CD8-positive, alpha-beta memory T cell (primary cell): ENCODE data around the gene WNT1. TPM values are rescaled to one million over a fixed set of nuclear protein-coding genes. Genes with fewer than 3 reads are reported as not detected.

ENCODE experiments used
- CTCF ChIA-PET: fragments of 350-600 bp; sonication (Branson Sonifier 250); formaldehyde crosslinking; loops from one replicate; lab custom pipeline; 2021; ENCODE audit warnings: antibody characterized with exemption; lab: Charles Lee
- POLR2A ChIA-PET: fragments of 350-600 bp; sonication (Branson Sonifier 250); formaldehyde crosslinking; loops from one replicate; lab custom pipeline; 2021; ENCODE audit warnings: antibody characterized with exemption; lab: Charles Lee
- DNase-seq, 5 donors: peaks; one replicate each; pipeline versions ENCODE4 v3.0.0 to v3.0.0-alpha.2; 2020 to 2022; ENCODE audit warnings: mixed read lengths in 1 of 5
- H3K27ac ChIP-seq: one replicate; pipeline ENCODE4 v1.7.0; 2013; ENCODE audit warnings: low read depth, mild to moderate bottlenecking, low read length, moderate library complexity
- H3K27me3 ChIP-seq: 2 replicates; pipeline ENCODE4 v1.7.0; 2013; ENCODE audit warnings: low read length, mild to moderate bottlenecking; ENCODE audit not compliant: insufficient read depth, poor library complexity, severe bottlenecking
- H3K36me3 ChIP-seq: 2 replicates; pipeline ENCODE4 v1.7.0; 2013; ENCODE audit warnings: mild to moderate bottlenecking, low read length, moderate library complexity; ENCODE audit not compliant: insufficient read depth
- H3K4me1 ChIP-seq: 2 replicates; pipeline ENCODE4 v1.7.0; 2013; ENCODE audit warnings: mild to moderate bottlenecking, low read length, moderate library complexity; ENCODE audit not compliant: insufficient read depth
- H3K4me3 ChIP-seq: 2 replicates; pipeline ENCODE4 v1.7.0; 2013; ENCODE audit warnings: mild to moderate bottlenecking, low read length
- H3K9me3 ChIP-seq: 2 replicates; pipeline ENCODE4 v1.7.0; 2013; ENCODE audit warnings: mild to moderate bottlenecking, low read length
- H3K27ac Mint-ChIP-seq, 8 donors: one replicate each; pipeline ENCODE4 v1.8.0; 2020 to 2021; ENCODE audit warnings: mixed read lengths in 8 of 8, mild to moderate bottlenecking in 6 of 8, inconsistent platforms in 3 of 8, moderate library complexity in 3 of 8
- H3K27me3 Mint-ChIP-seq, 2 donors: one replicate each; pipeline ENCODE4 v1.8.0; 2020 to 2021; ENCODE audit warnings: mixed read lengths in 2 of 2, mild to moderate bottlenecking in 1 of 2, moderate library complexity in 1 of 2
- H3K36me3 Mint-ChIP-seq, 3 donors: one replicate each; pipeline ENCODE4 v1.8.0; 2020 to 2021; ENCODE audit warnings: mixed read lengths in 3 of 3, inconsistent platforms in 1 of 3, mild to moderate bottlenecking in 1 of 3
- H3K4me1 Mint-ChIP-seq, 3 donors: one replicate each; pipeline ENCODE4 v1.8.0; 2020 to 2021; ENCODE audit warnings: mixed read lengths in 3 of 3, inconsistent platforms in 1 of 3, mild to moderate bottlenecking in 1 of 3
- H3K4me3 Mint-ChIP-seq, 7 donors: one replicate each; pipeline ENCODE4 v1.8.0; 2020 to 2021; ENCODE audit warnings: mixed read lengths in 7 of 7, mild to moderate bottlenecking in 6 of 7, moderate library complexity in 4 of 7, inconsistent platforms in 2 of 7
- H3K9me3 Mint-ChIP-seq, 5 donors: one replicate each; pipeline ENCODE4 v1.8.0; 2020 to 2022; ENCODE audit warnings: mixed read lengths in 5 of 5, mild to moderate bottlenecking in 3 of 5, moderate library complexity in 2 of 5, inconsistent platforms in 1 of 5
- polyA plus RNA-seq: library from polyadenylated mRNA; unstranded; fragments of 300-500 nt; fragmentation: Illumina TruSeq; gene quantifications from one replicate; pipeline ENCODE4 v1.2.3, GENCODE V29; 2021
- total RNA-seq, 2 experiments: library from RNA; stranded (reverse); gene quantifications; one replicate each; pipeline ENCODE4 v1.2.3, GENCODE V29; 2021

The WNT1 gene
- total and polyA plus RNA-seq, 3 experiments from 2014 or later, result 2.3 TPM; not detected in 2

DNA sequence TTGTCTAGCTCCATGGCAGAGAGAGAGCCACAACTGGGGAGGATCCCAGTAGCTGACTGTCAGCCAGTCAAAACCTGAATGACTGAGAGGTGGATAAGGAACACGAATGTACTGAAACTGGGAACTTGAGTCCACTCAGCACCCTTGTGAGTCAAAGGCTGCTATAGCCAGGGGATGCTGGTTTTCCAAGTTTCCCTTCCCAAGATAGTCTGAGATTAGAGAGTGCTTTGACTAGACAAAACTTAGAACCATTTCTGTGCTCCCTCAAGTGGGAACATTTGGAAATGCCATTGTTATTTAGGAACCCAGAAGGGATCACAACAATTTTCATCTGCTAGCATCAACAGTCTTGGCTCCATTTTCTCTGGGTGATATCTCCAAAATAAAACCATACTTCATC is 36.4 kb downstream of the WNT1 start:
- DNase-seq, result no peak
- H3K36me3 Mint-ChIP-seq, result peaks cover 17 to 68% (median 20%) of the 10 kb centered on the region in 3 donors
- no peaks in the 10 kb centered on the region for H3K9me3 Mint-ChIP-seq
- peak overlapping the region in 6 of 8 donors; percentile 57 to 84 (median 75) for H3K27ac Mint-ChIP-seq
- no peaks in the 10 kb centered on the region for H3K27me3 ChIP-seq
- H3K4me3 ChIP-seq, result no peak overlapping the region
- peaks cover 0 to 1% of the 10 kb centered on the region in 2 donors for H3K27me3 Mint-ChIP-seq
- CTCF ChIA-PET, result interaction anchor here (1.0 to 3.7 kb wide), 4 partner anchors 16 to 49 kb away, joined by 4 to 18 read pairs (median 4); partner anchors contain the start of gene DDN
- H3K4me1 Mint-ChIP-seq, result peaks cover 21 to 50% (median 37%) of the 10 kb centered on the region in 3 donors
- peaks cover 17% of the 10 kb centered on the region for H3K4me1 ChIP-seq
- POLR2A ChIA-PET, result no interaction called here
- H3K9me3 ChIP-seq, result no peaks in the 10 kb centered on the region
- H3K4me3 Mint-ChIP-seq, result peak overlapping the region in 2 of 7 donors; percentile 8 to 80
- peaks cover 20% of the 10 kb centered on the region for H3K36me3 ChIP-seq
- no peak overlapping the region for H3K27ac ChIP-seq

DNA sequence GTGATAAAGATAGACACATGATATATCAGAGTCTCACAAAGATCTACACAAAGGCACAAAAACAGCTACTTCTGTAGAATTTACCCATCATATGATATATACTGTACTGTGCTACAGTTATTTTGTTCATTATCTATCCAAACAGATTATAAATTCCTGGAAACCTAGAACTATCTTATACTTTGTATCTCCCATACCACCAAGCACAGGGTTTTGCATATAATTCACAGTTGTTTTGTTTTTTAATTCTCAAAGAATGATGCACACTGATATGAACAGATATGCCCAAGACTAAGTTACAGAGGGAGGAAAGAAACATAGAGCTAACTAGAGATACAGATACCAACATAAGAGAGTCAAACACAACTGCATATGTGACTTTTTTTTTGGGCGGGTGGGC is 37.1 kb downstream of the WNT1 start:
- no peaks in the 10 kb centered on the region for H3K9me3 Mint-ChIP-seq
- peaks cover 12 to 64% (median 16%) of the 10 kb centered on the region in 3 donors for H3K36me3 Mint-ChIP-seq
- CTCF ChIA-PET, result interaction anchor here (1.4 to 3.7 kb wide), 5 partner anchors 17 to 74 kb away, joined by 4 to 18 read pairs (median 4); partner anchors contain the start of gene DDN
- Histone ChIP-seq H3K4me1 (peaks cover 22% of the 10 kb centered on the region), H3K36me3 (peaks cover 18% of the 10 kb centered on the region), H3K27me3 (no peaks in the 10 kb centered on the region), H3K27ac (no peak overlapping the region), H3K4me3 (no peak overlapping the region), H3K9me3 (no peaks in the 10 kb centered on the region)
- peaks cover 26 to 55% (median 41%) of the 10 kb centered on the region in 3 donors for H3K4me1 Mint-ChIP-seq
- no peak for DNase-seq
- H3K27ac Mint-ChIP-seq, result peak overlapping the region in 5 of 8 donors; percentile 41 to 84 (median 82)
- H3K27me3 Mint-ChIP-seq, result peaks cover 0 to 1% of the 10 kb centered on the region in 2 donors
- peak overlapping the region in 1 of 7 donors; percentile 80 for H3K4me3 Mint-ChIP-seq
- POLR2A ChIA-PET, result no interaction called here

GRCh38 chr12:49017891-49018260 is 39.8 kb downstream of the WNT1 start:
- Histone ChIP-seq H3K27ac (peak overlapping the region; percentile 92), H3K9me3 (no peaks in the 10 kb centered on the region), H3K4me1 (peaks cover 22% of the 10 kb centered on the region), H3K36me3 (peaks cover 10% of the 10 kb centered on the region), H3K27me3 (no peaks in the 10 kb centered on the region), H3K4me3 (peak overlapping the region; percentile 89)
- Mint-ChIP-seq H3K36me3 (peaks cover 8 to 56% (median 17%) of the 10 kb centered on the region in 3 donors), H3K27me3 (peaks cover 0 to 1% of the 10 kb centered on the region in 2 donors), H3K4me3 (peak overlapping the region; percentile 85 to 98 (median 94)), H3K9me3 (no peaks in the 10 kb centered on the region), H3K27ac (peak overlapping the region; percentile 98 to 100 (median 99)), H3K4me1 (peaks cover 26 to 55% (median 41%) of the 10 kb centered on the region in 3 donors)
- POLR2A ChIA-PET, result interaction anchor here (0.6 to 0.8 kb wide), 2 partner anchors 29 to 246 kb away, joined by 3 to 5 read pairs; no protein-coding TSS in a partner anchor
- CTCF ChIA-PET, result interaction anchor here (0.8 to 3.3 kb wide), 6 partner anchors 21 to 165 kb away, joined by 3 to 14 read pairs (median 4); partner anchors contain the start of gene WNT1
- DNase-seq, result peak in 2 of 5 donors; percentile 14 to 54

DNA sequence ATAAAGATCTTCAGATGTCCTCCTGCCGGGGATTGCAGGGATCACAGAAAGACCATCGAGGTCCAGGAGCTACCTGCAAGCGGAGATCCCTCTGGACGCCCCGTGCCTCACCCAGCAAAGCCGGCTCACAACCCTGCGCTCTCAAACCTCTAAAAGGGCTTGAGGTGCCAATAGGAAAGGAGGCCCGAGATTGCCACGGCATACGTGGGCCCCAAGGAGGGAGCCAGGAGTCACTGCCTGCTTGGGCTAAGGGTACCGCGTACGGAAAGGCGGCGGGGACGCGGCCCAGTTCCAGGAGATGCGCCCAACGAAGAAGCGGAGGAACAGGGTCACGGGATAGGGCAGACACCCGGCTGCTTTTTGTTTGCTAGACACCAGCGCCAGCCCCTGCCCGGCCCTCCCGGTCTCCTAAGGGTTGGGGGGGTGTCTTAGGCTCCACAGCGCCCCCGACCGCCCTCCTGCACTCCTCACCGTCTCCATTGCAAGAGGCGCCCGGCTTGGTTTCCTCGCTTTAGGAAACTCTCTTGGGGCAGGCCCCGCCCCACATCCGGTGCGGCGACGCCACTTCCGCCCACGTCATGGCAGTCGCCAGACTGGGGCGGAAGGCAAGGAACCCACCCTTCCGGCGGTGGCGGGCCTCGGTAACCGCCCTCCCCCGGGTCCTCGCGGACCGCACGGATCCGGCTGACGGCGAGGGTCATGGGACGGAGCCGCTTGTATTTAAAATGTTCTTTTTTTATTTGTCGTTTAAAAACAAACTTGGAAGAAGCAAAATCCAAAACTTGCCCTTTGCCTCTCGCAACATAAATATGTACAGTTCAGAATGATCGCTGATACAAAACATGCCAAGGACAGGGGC is 40.4 kb downstream of the WNT1 start, which contains the start of gene PRKAG1:
Gene PRKAG1 (minus strand): TSS at position 516 of the 859 bp plus-strand sequence. CDS start 36 bp downstream, at position 480.
- no peaks in the 10 kb centered on the region for H3K27me3 ChIP-seq
- POLR2A ChIA-PET, result interaction anchor here (0.6 to 0.8 kb wide), 2 partner anchors 30 to 245 kb away, joined by 3 to 5 read pairs; no protein-coding TSS in a partner anchor
- peaks cover 9% of the 10 kb centered on the region for H3K36me3 ChIP-seq
- CTCF ChIA-PET, result interaction anchor here (0.8 to 3.3 kb wide), 7 partner anchors 22 to 165 kb away, joined by 3 to 15 read pairs (median 6); partner anchors contain the start of gene WNT1
- H3K36me3 Mint-ChIP-seq, result peaks cover 8 to 56% (median 17%) of the 10 kb centered on the region in 3 donors
- H3K27ac Mint-ChIP-seq, result peak within 1 kb of the TSS; percentile 98 to 100 (median 99)
- peaks cover 26 to 55% (median 41%) of the 10 kb centered on the region in 3 donors for H3K4me1 Mint-ChIP-seq
- H3K27me3 Mint-ChIP-seq, result peaks cover 0 to 1% of the 10 kb centered on the region in 2 donors
- H3K4me3 Mint-ChIP-seq, result peak within 1 kb of the TSS; percentile 85 to 98 (median 94)
- peak within 1 kb of the TSS; percentile 92 for H3K27ac ChIP-seq
- no peaks in the 10 kb centered on the region for H3K9me3 Mint-ChIP-seq
- H3K9me3 ChIP-seq, result no peaks in the 10 kb centered on the region
- peaks cover 22% of the 10 kb centered on the region for H3K4me1 ChIP-seq
- DNase-seq, result peak; percentile 96 to 99 (median 98)
- H3K4me3 ChIP-seq, result peak within 1 kb of the TSS; percentile 89

DNA sequence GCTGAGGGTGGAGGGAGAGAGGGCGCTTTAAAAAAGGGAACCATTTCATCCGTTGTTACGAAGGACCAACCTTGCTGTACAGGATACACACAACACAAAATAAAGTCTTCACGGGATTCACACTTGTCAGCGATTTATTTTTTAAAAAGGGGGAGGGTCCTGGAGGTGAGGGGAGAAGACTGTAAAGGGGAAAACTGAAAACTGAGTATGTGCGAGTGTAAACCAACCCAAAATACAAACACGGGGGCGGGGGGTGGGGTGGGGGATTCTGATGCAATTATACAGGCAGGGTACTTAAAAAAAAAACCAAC is 41.0 kb downstream of the WNT1 start:
- H3K36me3 Mint-ChIP-seq, result peaks cover 8 to 58% (median 17%) of the 10 kb centered on the region in 3 donors
- H3K4me3 Mint-ChIP-seq, result peak overlapping the region; percentile 85 to 98 (median 94)
- DNase-seq, result no peak
- CTCF ChIA-PET, result interaction anchor here (1.0 to 2.7 kb wide), 3 partner anchors 10 to 31 kb away, joined by 4 to 15 read pairs (median 5); no protein-coding TSS in a partner anchor
- peaks cover 0 to 1% of the 10 kb centered on the region in 2 donors for H3K27me3 Mint-ChIP-seq
- Histone ChIP-seq H3K4me3 (peak overlapping the region; percentile 79), H3K27me3 (no peaks in the 10 kb centered on the region), H3K4me1 (peaks cover 22% of the 10 kb centered on the region), H3K36me3 (peaks cover 9% of the 10 kb centered on the region), H3K27ac (peak overlapping the region; percentile 92), H3K9me3 (no peaks in the 10 kb centered on the region)
- peaks cover 26 to 55% (median 41%) of the 10 kb centered on the region in 3 donors for H3K4me1 Mint-ChIP-seq
- POLR2A ChIA-PET, result interaction anchor here (0.6 to 1.1 kb wide), 2 partner anchors 18 to 118 kb away, joined by 3 read pairs; no protein-coding TSS in a partner anchor
- H3K27ac Mint-ChIP-seq, result peak overlapping the region; percentile 98 to 100 (median 99)
- H3K9me3 Mint-ChIP-seq, result no peaks in the 10 kb centered on the region

DNA sequence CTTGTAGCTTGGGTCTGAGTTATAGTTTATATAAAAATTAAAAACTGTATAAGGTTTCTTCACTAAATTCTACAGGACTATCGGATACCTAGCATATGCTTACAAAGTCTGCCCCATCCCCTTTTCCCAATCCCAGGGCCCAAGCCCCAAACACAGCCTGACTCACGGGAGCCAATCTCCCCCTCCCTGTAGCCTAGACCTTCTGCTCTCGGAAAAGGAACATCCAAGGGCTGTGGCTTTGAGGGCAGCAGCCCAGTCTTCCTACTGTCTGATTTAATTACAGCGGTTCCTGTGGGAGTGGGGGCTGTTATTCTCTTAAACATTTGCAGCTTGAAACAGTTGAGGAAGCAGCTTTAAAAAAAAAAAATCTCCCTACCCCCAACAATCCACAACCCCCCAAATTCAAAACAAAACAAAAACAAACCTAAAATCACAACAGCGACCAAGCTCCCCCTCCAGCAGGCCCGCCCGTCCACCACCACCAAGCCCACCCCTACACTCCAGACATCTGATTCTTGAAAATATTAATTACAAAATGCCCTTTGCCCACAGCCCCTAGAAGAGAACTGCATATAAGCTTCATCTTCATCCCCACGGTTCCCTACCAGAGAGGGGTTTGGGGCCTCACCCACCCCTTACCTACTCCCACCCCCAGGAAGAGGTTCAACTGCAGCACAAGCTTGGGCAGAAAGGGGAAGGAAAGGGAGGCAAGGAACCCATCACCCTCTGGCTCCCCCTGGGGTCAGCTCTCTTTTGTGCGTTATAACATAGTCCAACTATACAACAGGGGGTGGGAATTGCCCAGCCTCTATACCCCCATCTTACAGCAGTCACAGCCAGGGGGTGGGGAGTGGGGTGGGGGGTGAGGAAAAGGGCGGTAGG is 41.6 kb downstream of the WNT1 start:
- H3K4me3 ChIP-seq, result no peak overlapping the region

More for the DNA sequence above, 41.6 kb downstream of the WNT1 start:
- peak overlapping the region; percentile 69 to 98 (median 94) for H3K4me3 Mint-ChIP-seq
- peaks cover 22% of the 10 kb centered on the region for H3K4me1 ChIP-seq
- peak in 4 of 5 donors; percentile 24 to 63 (median 40) for DNase-seq
- peaks cover 14% of the 10 kb centered on the region for H3K36me3 ChIP-seq
- H3K36me3 Mint-ChIP-seq, result peaks cover 8 to 60% (median 17%) of the 10 kb centered on the region in 3 donors
- H3K27me3 ChIP-seq, result no peaks in the 10 kb centered on the region
- no peaks in the 10 kb centered on the region for H3K9me3 Mint-ChIP-seq
- H3K27ac ChIP-seq, result peak overlapping the region; percentile 92
- no peaks in the 10 kb centered on the region for H3K9me3 ChIP-seq
- H3K27ac Mint-ChIP-seq, result peak overlapping the region; percentile 98 to 100 (median 99)
- ChIA-PET CTCF (interaction anchor here (0.7 to 2.7 kb wide), 8 partner anchors 9 to 94 kb away, joined by 3 to 15 read pairs (median 4); partner anchors contain the start of genes ARF3, DDN and FKBP11), POLR2A (interaction anchor here (0.6 to 1.1 kb wide), 2 partner anchors 19 to 119 kb away, joined by 3 read pairs; no protein-coding TSS in a partner anchor)
- peaks cover 26 to 50% (median 41%) of the 10 kb centered on the region in 3 donors for H3K4me1 Mint-ChIP-seq
- H3K27me3 Mint-ChIP-seq, result peaks cover 0 to 1% of the 10 kb centered on the region in 2 donors
